ENCODE measurements around the gene CCN5.
"Not testable (repeated sequence)": the region's sequence is repeated elsewhere in the genome, so short reads cannot be mapped to it uniquely, and the experiment has no call there.

The CCN5 gene

GRCh38 chr20:44714701-44715498, at the start of gene CCN5:
Gene CCN5, plus strand, starts transcription at chr20:44715369. Its CDS starts 22 bp downstream, at chr20:44715391.
- peak in 48 of 56 donors; percentile 11 to 79 (median 50) for DNase-seq

DNA sequence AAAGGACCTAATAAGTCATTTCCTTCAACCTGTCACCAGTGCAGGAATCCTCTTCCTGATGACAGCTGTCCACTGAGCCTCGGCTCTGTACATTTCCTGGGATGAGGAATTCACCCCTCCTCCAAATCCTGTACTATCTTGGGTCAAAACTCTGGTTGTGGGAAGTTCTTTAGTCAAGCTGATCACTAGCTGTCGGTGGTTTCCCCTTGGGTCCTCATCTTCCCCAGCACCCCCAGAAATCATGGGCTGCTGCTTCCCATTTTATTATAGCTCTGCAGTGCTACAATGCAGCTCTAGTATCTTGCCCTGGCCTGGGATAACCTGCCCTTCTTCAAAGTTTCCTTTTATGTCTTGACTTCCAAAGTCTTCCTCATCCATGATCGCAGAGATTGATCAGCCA, 49.1 kb upstream of the CCN5 start:
- no peak for DNase-seq

GRCh38 chr20:44670851-44671250, 44.3 kb upstream of the CCN5 start:
- DNase-seq = not testable (repeated sequence)

GRCh38 chr20:44671541-44671940, 43.6 kb upstream of the CCN5 start:
- DNase-seq = not testable (repeated sequence)

DNA sequence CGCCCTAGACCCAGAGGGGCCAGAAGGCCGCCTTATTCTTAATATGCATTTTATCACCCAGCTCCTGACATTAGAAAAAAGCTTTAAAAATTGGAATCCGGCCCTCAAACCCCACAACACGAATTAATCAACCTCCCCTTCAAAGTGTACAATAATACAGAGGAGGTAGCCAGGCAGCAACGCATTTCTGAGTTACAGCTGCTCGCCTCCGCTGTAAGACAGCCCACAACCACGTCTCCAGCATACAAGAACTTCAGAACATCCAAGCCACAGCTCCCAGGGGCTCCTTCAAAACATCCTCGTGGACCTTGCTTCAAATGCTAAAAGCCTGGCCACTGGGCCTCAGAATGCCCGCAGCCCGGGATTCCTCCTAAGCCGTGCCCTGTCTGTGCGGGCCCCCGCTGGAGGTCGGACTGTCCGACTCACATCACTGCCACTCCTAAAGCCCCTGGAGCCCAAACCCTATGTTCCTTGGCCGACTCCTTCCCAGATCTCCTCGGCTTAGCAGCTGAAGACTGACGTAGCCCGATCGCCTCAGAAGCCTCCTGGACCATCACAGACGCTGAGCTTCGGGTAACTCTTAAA, 42.8 kb upstream of the CCN5 start:
- not testable (repeated sequence) for DNase-seq

DNA sequence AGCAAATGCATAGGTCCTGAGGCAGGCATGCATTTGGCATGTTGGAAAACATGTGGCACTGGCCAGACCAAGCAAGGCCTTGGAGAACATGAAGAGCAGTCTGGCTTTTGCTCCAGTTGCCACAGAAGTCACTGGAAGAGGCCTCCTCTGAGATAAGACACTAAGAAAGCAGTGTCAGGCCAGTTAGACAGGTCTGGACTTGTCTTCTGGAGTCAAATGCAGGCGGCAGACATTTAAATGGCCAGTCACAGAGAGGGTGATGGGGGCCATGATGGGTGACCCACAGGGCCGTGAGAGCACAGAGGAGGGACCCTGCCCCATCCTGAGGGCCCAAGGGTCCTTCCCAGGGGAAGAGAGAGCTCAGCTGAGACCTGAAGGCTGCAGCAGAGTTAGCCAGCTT, 36.9 kb upstream of the CCN5 start:
- DNase-seq = no peak

DNA sequence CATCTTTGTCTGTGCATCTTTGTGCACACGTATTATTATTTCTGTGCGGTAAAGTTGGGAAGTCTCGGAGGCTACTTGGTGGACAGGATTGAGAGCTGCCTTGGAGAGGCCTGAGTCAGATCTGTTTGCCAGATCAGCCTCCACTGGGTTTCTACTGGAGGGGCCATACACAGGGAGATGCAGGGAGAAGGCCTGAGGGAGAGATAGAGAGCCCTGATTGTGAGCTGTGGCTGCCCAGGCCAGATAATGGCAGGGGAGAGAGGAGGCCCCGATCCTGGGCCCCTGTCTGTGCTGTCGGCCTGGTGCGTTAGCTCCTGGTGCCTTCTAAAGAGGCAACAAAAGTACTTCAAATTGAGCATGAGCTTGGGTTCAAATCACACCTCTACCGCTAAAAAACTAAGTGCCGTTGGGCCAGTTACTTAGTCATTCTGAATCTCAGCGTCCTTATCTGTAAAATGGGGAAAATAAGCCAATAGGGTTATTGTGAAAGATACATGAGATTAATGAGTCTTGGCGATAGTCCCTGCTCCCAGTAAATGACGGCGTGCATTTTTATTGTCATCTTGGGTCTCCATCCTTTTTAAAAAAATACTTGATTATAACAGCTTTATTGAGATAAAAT, 36.1 kb upstream of the CCN5 start:
- DNase-seq = no peak

- DNase-seq = no peak
Observed at GRCh38 chr20:44681796-44682566, 33.2 kb upstream of the CCN5 start.

DNA sequence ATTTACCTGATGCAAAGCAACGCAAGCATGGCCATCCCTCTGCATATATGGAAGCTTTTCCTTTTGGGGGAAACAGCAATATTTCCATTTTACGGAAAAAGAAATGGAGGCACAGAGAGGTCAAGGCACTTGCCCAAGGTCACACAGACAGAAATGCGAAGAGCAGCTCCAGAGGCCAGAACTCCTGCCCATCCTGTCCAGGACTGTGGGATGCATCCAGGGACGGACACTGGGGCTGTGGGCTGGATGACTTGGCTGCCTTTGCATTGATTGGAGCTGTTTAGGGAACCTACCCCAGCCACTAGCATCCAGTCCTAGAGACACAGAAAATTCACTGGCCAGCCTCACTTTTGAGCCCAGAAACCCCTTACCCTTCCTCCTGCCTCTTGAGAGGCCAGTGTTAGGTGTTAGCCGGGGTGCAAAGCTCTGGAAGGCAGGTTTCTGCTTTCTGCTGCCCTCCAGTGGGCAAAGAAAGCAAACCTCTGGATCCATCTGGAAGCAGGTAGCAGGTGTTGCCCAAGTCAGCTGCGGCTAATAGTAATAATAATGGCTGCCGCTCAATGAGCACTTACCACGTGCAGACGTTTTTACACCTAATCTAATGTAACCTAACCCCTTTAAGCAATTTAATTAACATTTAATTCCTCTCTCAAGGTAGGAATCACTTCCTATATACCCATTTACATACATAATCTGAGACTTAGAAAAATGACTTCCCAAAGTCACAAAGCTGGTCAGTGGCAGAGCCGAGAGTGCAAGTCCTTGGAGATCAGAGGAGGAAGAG, 31.7 kb upstream of the CCN5 start:
- DNase-seq = peak in 22 of 56 donors; percentile 7 to 66 (median 27)

DNA sequence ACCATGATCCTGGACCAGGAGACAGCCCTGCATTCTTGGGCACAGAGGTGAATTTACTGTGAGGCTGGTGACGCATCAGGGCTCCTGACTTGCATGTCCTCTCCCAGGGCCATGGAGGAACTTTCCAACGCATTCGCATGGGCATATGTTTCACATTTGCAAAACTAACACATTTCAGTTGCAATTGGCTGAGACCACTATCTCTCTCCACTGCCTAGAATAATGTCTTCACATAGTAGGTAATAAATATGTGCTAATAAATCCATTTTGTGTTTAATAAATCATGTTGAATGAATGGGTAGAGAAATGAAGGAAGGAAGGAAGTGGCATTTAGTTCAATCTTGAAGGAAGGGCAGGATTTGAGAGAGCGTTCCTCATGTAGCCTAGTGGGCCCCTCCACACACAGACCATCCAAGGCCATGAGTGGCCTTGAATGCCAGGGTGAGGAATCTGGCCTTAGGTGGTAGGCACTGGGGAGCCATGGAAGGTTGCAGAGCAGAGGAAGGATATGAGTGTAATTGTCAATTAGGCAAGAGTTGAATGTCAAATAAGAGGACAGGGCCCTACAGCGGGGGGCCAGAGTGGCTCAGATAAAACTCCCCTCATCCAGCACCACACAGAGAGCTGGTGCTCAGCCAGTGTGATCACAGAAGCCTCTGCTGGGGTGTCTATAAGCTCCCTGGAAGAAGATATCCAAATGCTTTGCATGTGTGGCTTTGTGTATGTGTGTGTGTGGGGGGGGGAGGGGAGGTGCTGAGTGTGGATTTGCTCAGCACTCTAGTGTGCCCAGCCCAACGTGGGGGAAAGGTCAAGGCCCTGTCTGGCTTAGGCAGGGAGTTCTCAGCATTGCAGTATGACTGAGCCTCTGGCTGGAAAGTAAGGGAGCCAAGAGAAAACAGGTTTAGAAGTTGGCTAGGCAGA, 30.9 kb upstream of the CCN5 start:
- no peak for DNase-seq

- no peak for DNase-seq
Observed at GRCh38 chr20:44686934-44687333, 28.2 kb upstream of the CCN5 start.

GRCh38 chr20:44688053-44688625, 27.0 kb upstream of the CCN5 start:
- DNase-seq = peak in 1 of 56 donors; percentile 14

DNA sequence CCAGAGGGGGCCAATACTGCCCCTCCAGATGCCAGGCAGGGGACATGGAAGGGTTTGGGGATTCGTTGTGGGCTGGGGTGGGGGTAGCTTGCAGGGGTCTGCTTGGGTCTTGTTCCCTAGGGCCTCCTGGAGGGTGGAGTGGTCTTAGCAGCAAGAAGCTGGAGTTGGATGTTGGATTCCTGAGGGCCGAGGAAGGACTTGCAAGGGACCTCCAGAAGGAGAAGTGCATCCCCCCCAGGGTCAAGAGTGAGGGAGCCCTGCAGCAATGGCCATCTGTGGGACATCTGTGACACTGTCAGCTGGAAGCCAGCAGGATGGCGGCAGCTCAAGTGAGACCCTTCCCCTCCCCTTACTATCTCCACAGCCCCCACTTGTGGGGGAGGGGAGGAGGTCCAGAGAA, 25.4 kb upstream of the CCN5 start:
- DNase-seq = no peak

DNA sequence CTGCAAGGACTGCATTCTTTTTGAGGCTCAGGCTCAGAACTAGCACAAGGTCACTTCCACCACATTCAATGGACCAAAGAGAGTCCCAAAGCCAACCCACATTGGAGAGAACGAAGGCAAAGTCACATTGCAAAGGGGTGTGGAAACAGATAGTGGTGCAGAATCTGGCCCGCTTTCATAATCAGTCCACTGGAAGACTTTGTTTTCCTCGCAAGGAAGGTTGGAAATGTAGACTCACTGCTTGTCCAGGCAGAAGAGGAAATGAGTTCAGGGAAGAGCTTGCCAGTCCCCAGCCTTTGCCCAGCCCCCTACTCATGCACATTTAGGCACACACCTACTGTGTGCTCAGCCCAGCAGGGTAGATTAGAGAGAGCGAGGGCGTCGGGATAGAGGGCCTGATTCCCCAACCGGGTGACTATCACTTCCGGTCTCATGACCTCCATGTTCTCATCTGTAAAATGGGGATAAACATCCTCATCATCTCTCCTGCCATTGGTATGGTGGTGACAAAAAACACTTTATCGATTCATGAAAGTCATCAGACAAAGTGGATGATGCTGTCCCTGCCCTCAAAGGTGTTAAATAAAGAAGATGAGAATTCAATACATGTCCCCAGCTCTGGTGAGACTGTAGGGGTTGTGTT, 24.3 kb upstream of the CCN5 start:
- DNase-seq = no peak

- DNase-seq = no peak
Observed at GRCh38 chr20:44691424-44692423, 23.4 kb upstream of the CCN5 start.

- peak in 1 of 56 donors; percentile 23 for DNase-seq
Observed at GRCh38 chr20:44692932-44693480, 22.2 kb upstream of the CCN5 start.

DNA sequence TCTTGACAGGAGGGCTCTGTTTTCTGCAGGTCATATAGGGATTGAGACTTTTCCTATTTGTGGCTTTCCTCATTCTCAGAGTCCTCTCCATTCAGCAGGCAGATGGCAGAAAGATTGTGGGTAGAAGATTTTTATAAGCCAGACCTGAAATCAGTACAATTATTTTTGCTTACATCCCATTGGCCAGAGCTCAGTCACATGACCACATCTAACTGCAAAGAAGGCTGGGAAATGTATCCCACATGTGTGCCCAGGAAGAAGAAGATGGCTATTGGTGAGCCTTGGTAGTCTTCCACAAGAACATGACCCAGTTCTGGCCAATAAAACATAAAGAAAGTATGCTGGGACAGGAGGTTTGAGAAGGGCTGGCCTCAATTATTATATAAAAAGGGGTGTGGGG, 21.5 kb upstream of the CCN5 start:
- DNase-seq = no peak

Measured in nucleus accumbens (tissue), 56 donors.